Measurements from ENCODE around the gene SLC44A3.

DNA sequence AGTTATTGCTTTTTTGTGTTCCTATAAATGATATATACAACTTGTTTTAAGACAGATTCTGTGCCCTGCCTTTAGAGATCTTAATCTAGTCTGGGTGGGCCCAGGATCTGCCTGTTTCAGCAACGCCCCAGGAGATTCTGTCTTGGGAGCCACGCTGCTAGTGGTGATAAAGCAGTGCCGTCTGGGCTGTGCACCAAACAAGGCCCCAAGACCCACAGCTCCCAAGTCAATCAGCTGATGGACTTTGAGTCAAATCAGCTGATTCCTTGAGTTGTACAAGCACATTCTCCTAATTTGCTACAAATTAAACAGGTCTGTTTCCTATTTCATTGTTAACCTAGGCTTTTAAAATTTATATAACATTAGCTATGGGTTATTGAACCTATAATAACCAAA lies 15.7 kb upstream of the SLC44A3 start:
- TF ChIP-seq, protein P1, sequence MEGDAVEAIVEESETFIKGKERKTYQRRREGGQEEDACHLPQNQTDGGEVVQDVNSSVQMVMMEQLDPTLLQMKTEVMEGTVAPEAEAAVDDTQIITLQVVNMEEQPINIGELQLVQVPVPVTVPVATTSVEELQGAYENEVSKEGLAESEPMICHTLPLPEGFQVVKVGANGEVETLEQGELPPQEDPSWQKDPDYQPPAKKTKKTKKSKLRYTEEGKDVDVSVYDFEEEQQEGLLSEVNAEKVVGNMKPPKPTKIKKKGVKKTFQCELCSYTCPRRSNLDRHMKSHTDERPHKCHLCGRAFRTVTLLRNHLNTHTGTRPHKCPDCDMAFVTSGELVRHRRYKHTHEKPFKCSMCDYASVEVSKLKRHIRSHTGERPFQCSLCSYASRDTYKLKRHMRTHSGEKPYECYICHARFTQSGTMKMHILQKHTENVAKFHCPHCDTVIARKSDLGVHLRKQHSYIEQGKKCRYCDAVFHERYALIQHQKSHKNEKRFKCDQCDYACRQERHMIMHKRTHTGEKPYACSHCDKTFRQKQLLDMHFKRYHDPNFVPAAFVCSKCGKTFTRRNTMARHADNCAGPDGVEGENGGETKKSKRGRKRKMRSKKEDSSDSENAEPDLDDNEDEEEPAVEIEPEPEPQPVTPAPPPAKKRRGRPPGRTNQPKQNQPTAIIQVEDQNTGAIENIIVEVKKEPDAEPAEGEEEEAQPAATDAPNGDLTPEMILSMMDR (IDR thresholded peaks at IDR 0.05): no peak
- no peak for TF ChIP-seq POLR2A (IDR thresholded peaks at IDR 0.05)
- TF ChIP-seq POLR2AphosphoS5 (IDR thresholded peaks at IDR 0.05): no peak

Measured in stomach (tissue), 4 donors.